ENCODE data around the gene ZNF692.

ZNF692 gene

DNA sequence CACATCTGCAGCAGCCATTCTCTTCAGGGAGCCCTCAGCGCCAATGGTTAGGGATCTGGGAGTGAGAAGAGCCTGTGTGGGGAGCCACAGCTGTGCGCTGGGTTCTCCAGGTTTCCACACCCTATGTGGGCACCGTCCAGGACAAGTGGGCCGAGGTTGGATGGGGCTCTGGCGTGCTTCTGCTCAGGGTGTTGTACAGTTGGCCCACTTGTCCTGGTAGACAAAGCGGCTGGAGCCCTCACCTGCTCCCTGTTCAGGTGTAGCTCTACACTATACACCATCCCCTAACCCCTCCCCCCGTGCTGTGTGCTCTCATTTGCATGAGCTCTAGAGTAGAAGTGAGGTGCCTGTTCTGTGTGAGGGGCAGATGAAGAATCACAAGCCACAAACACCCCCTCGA lies 45.3 kb downstream of the ZNF692 start:
- no peak for DNase-seq (ENCODE audit: low read depth)
- TF ChIP-seq, protein P1, sequence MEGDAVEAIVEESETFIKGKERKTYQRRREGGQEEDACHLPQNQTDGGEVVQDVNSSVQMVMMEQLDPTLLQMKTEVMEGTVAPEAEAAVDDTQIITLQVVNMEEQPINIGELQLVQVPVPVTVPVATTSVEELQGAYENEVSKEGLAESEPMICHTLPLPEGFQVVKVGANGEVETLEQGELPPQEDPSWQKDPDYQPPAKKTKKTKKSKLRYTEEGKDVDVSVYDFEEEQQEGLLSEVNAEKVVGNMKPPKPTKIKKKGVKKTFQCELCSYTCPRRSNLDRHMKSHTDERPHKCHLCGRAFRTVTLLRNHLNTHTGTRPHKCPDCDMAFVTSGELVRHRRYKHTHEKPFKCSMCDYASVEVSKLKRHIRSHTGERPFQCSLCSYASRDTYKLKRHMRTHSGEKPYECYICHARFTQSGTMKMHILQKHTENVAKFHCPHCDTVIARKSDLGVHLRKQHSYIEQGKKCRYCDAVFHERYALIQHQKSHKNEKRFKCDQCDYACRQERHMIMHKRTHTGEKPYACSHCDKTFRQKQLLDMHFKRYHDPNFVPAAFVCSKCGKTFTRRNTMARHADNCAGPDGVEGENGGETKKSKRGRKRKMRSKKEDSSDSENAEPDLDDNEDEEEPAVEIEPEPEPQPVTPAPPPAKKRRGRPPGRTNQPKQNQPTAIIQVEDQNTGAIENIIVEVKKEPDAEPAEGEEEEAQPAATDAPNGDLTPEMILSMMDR (conservative IDR thresholded peaks at IDR 0.05; ENCODE audit: low read depth, low read length) = no peak
- no peak overlapping the region for H3K4me3 ChIP-seq (ENCODE audit: low read length)

DNA sequence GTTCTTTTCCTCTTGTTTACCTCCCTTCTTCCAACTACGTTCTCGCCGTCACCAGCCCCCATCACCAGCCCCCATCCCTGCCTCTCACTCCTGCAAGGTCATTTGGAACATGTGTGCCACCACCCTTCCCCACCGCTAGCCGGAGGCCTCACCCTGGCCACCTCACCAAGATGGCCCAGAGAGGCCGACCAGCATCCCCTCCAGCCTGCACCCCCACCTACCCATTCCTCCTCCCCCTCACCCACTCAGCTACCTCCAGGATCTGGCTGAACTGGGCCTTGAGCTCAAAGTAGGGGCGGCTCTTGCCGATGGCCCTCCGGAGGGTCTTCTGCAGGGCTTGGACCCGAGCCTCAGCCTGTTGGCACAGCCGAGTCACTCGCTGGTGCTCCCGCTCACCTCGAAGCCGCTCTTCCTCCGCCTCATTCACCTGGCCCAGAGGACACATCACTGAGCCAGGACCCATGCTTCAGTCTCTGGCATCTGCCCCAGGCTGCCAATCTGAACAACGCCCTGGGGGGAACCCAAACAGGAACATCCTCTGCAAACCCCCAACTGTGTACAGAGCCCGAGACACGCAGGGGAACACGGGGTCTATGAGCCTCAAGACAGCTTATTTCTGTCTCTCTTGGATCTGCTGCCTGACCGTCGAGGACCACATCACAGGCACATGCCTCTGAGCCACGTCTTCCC lies 46.0 kb downstream of the ZNF692 start:
- DNase-seq (ENCODE audit: low read depth) = no peak
- TF ChIP-seq, protein P1 (conservative IDR thresholded peaks at IDR 0.05; ENCODE audit: low read depth, low read length) = no peak

DNA sequence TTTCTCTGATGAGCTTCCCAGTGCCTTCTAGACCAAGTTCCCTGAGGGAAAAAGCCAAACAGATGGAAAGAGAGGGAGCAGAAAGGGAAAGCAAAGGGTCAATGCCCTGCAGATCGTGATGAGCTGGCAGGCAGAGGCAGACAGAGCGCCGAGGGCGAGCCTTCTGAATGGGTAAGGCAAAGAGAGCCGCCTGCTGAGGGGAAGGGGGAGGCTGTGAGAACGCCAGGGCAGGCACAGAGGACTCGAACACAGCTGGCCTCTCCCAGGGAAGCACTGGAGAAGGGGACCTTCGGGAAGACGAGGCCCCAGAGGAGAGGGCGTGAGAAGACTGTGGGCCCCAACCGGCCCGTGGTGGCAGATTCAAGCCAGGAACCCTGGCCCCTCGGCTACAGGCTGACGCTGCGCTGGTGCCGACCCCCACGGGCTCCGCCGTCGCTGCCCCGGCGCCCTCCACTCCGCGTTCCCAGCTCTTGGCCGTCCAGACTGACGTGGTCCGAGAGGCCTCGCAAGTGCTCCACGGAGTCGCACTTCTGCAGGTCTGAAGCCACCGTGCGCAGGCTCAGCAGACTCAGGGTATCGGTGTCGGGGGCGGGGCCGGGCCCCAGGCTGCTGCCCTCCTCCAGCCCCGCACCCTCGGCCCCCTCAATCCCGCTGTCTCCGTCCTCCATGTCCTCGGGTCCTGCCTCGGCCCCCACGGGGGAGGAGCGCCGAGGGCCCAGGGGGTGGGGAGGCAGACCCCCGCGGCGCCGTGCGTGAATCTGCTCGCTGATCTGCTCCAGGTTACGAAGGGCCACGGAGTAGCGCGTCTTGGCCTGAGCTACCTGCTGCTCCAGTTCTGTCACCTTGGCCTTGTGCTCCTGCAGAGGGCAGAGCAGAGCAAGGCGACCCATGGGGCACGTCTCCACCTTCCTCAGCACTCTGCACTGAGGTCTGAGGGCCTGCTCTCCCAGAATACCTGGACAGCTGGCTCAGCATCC lies 47.1 kb downstream of the ZNF692 start:
- TF ChIP-seq, protein P1 (conservative IDR thresholded peaks at IDR 0.05; ENCODE audit: low read depth, low read length) = peak; percentile 8
- DNase-seq (ENCODE audit: low read depth) = no peak

More for the DNA sequence above, 46.0 kb downstream of the ZNF692 start:
- no peak overlapping the region for H3K4me3 ChIP-seq (ENCODE audit: low read length)

DNA sequence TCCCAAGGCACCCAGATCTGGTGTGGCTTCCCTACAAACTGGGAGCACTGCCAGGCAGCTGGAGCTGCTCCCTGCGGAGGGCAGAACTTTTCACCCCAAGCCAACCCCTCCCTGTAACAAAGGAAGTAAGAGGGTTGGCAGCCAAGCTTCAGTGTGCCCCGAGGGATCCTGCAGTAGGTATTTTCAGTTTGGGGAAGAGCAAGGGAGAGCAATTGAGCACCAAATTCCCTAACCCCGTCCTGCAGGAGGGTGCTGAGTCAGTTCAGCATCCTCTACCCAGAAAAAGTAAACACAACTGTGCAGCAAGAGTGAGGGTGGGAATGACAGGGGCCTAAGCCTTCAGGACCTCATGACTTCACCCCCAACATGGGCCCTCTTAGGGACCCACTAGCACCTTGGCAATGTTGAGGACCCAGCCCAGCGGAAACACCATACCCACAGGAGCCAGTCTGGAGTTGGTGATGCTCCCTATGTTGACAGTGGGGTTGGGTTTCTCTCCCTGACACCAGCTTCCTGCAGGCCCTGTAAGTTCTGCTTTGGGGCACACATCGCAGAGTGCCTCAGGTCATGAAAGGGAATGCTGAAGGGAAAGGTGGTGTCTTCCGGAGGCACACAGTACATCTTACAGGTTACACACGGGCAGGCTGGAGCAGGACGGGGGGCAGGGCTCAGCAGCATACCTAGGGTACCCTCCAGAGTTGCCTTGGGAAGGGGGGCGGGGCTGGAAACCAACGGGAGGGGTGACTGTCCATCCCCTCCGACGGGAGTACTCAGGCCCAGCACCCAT lies 48.0 kb downstream of the ZNF692 start:
- TF ChIP-seq, protein P1 (conservative IDR thresholded peaks at IDR 0.05; ENCODE audit: low read depth, low read length) = no peak
- no peak for DNase-seq (ENCODE audit: low read depth)
- H3K4me3 ChIP-seq (ENCODE audit: low read length) = no peak overlapping the region

More for the DNA sequence above, 47.1 kb downstream of the ZNF692 start:
- no peak overlapping the region for H3K4me3 ChIP-seq (ENCODE audit: low read length)

DNA sequence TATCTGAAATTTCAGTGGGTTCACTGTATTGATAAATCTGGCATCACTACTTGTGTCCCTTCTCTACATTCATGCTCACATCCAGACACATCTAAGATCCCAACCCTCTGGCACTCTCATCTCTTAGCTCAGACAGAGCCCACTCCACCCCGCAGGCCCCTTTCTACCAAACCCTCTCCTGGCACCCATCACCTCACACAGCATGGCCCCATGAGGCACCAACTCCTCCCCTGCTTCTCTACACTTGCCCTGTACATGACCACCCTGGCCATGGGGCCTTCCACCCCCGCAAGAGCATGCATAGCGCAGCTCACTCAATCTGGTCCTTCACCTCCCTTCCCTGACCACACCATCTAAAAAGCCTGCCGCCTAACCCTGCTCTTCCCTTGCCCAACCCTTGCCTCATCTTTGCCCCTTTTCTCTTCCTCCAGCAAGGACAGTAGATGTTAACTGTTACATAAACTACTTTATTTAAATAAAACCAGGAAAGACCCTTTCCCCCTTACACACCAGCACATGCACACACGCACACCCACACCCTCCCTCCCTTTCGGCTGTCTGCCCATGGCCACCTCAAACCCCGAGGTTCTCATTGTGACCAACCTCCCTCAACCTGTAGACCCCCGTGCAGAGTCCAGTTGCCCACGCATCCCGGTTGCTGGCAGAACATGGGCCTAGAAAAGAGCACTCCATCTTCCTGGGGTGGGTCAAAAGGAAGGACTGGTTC lies 48.7 kb downstream of the ZNF692 start:
- TF ChIP-seq, protein P1 (conservative IDR thresholded peaks at IDR 0.05; ENCODE audit: low read depth, low read length) = no peak
- no peak for DNase-seq (ENCODE audit: low read depth)
- H3K4me3 ChIP-seq (ENCODE audit: low read length) = no peak overlapping the region

DNA sequence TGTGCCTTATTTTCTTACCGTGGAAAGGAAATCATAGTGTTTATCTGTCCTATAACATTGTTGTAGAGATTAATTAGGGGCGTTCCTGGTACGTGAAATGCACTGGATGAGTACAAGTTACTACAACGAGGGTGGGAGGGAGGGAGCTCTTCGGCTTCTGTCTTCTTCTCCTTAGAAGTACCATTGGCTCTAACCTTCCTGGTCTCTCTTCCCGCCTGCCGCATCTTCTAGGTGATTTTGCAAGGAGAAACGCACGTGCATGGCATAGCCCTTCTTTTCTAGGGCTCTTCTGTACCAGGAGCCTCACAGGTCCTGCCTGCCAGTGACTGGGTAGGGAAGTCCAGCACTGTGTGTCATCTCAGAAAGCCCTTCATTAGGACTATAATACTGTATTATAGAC lies 50.0 kb downstream of the ZNF692 start:
- TF ChIP-seq, protein P1 (conservative IDR thresholded peaks at IDR 0.05; ENCODE audit: low read depth, low read length) = no peak
- DNase-seq (ENCODE audit: low read depth) = no peak
- H3K4me3 ChIP-seq (ENCODE audit: low read length) = no peak overlapping the region

Measured in retinal pigment epithelial cell (primary cell).